Vagina (tissue), 2 donors: Measurements from ENCODE around the gene MESP2. TPM values are rescaled to one million over a fixed set of nuclear protein-coding genes. Genes with fewer than 3 reads are reported as not detected.
A peak's percentile ranks its signal among the peaks of the same experiment; 100 is the strongest.
"Not testable (repeated sequence)": the region's sequence is repeated elsewhere in the genome, so short reads cannot be mapped to it uniquely, and the experiment has no call there.

ENCODE experiments used
- DNase-seq, 2 donors: peaks; one replicate each; pipeline ENCODE4 v3.0.0-alpha.2; 2017; ENCODE audit errors: extremely low spot score in 2 of 2
- H3K27ac ChIP-seq: fragments of 200-600 bp; sonication (generic); one replicate; pipeline ENCODE4 v1.5.1; 2019
- H3K27me3 ChIP-seq: fragments of 200-600 bp; sonication (generic); one replicate; pipeline ENCODE4 v1.5.1; 2019
- H3K36me3 ChIP-seq, 2 donors: fragments of 200-600 bp; sonication (generic); one replicate each; pipeline ENCODE4 v1.5.1; 2017 to 2019
- H3K4me1 ChIP-seq: fragments of 200-600 bp; sonication (generic); one replicate; pipeline ENCODE4 v1.5.1; 2019
- H3K4me3 ChIP-seq, 2 donors: fragments of 200-600 bp; sonication (generic); 1 replicate in 1 of 2; 2 replicates in 1 of 2; pipeline ENCODE4 v1.5.1; 2016 to 2019
- H3K9me3 ChIP-seq: fragments of 200-600 bp; sonication (generic); one replicate; pipeline ENCODE4 v1.5.1; 2019
- CTCF ChIP-seq, 3 experiments: fragments of 450-650 bp in 2 of 3; fragments of 200-600 bp in 1 of 3; sonication (generic) in 1 of 3; IDR thresholded peaks; one replicate each; pipeline ENCODE4 v1.5.1; 2017 to 2019; ENCODE audit warnings: antibody characterized with exemption in 3 of 3, mild to moderate bottlenecking in 2 of 3, moderate library complexity in 2 of 3
- POLR2A ChIP-seq, 2 donors: fragments of 450-650 bp; IDR thresholded peaks; one replicate each; pipeline ENCODE4 v1.6.1; 2017; ENCODE audit warnings: antibody characterized with exemption in 2 of 2, mild to moderate bottlenecking in 2 of 2, moderate library complexity in 2 of 2
- POLR2AphosphoS5 ChIP-seq, 2 donors: sonication (generic); formaldehyde crosslinking; IDR thresholded peaks; one replicate each; pipeline ENCODE4 v1.9.0; 2017; ENCODE audit warnings: antibody characterized with exemption in 2 of 2, mild to moderate bottlenecking in 2 of 2, low read depth in 1 of 2; ENCODE audit not compliant: insufficient read depth in 1 of 2
- intact Hi-C: fragments of 100-400 bp; cut with DNase I; formaldehyde crosslinking; loops from one replicate; pipeline ENCODE4 v1.15.1; 2023
- total RNA-seq: library from RNA; depleted of rRNA; stranded (reverse); fragments of >200 nt; gene quantifications from one replicate; pipeline ENCODE4 v1.2.3, GENCODE V29; 2016

The MESP2 gene
- total RNA-seq, 1 donor from 2014 or later, result not detected

- peaks cover 31% of the 10 kb centered on the region for H3K4me1 ChIP-seq
- DNase-seq, result peak in 1 of 2 donors; percentile 80
- intact Hi-C loops, result no loop called here
- no peaks in the 10 kb centered on the region for H3K36me3 ChIP-seq
- no peaks in the 10 kb centered on the region for H3K9me3 ChIP-seq
- no peak overlapping the region for H3K27ac ChIP-seq
- no peak overlapping the region for H3K4me3 ChIP-seq
- H3K27me3 ChIP-seq, result no peaks in the 10 kb centered on the region
- TF ChIP-seq CTCF (IDR thresholded peaks at IDR 0.05) (no peak), POLR2AphosphoS5 (IDR thresholded peaks at IDR 0.05; ENCODE audit: insufficient read depth in 1 of 2, low read depth in 1 of 2) (no peak), POLR2A (IDR thresholded peaks at IDR 0.05) (no peak)
Measured at GRCh38 chr15:89777782-89778380, 1.7 kb downstream of the MESP2 start.

DNA sequence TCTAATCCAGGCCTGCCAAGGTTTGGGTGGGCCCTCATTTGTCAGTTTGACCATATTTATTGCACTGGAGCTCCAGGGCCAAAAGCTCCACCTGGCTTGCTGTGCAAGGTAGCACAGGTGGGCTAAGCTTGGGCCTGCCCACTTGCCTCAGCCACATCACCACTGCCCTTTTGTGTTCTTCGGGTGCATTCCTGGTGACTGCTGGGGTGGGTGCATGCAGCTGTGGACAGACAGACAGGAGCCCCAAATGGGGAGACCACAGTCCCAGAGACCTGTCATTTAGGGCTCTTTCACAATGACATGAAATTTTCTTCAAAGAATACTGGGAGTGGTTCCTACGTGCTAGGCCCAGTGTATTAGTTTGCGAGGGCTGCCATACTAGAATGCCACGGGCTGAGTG, 2.7 kb downstream of the MESP2 start:
- intact Hi-C loops, result no loop called here
- peak in 1 of 2 donors; percentile 83 for DNase-seq
- Histone ChIP-seq H3K4me1 (peaks cover 40% of the 10 kb centered on the region), H3K27me3 (no peaks in the 10 kb centered on the region), H3K36me3 (no peaks in the 10 kb centered on the region), H3K27ac (peak overlapping the region; percentile 20), H3K9me3 (no peaks in the 10 kb centered on the region), H3K4me3 (no peak overlapping the region)
- TF ChIP-seq POLR2A (IDR thresholded peaks at IDR 0.05) (no peak), CTCF (IDR thresholded peaks at IDR 0.05) (no peak), POLR2AphosphoS5 (IDR thresholded peaks at IDR 0.05; ENCODE audit: insufficient read depth in 1 of 2, low read depth in 1 of 2) (no peak)

DNA sequence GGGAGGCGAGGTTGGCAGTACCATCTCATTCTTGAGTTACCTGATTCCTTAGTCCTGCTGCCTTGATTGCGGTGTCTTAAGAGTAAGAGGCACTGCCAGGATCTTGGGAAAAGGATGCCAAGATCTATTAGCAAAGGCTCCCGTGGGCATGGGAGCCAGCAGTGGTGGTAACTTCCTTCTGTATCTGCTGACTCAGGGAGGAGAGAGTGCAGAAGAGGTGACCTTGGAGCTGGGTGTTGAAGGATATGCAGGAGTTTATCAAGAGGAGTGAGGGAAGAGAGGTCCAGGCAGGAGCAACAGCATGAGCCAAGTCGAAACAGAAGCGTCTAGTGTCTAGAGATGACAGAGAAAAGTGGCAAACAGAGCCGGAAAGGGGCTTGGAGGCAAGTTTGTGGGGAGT, 4.5 kb downstream of the MESP2 start:
- Histone ChIP-seq H3K4me1 (peaks cover 47% of the 10 kb centered on the region), H3K27me3 (no peaks in the 10 kb centered on the region), H3K9me3 (no peaks in the 10 kb centered on the region), H3K36me3 (no peaks in the 10 kb centered on the region), H3K4me3 (no peak overlapping the region), H3K27ac (peak overlapping the region; percentile 53)
- TF ChIP-seq POLR2AphosphoS5 (IDR thresholded peaks at IDR 0.05; ENCODE audit: insufficient read depth in 1 of 2, low read depth in 1 of 2) (no peak), POLR2A (IDR thresholded peaks at IDR 0.05) (no peak), CTCF (IDR thresholded peaks at IDR 0.05) (no peak)
- DNase-seq, result no peak
- intact Hi-C loops, result no loop called here

- TF ChIP-seq POLR2AphosphoS5 (IDR thresholded peaks at IDR 0.05; ENCODE audit: insufficient read depth in 1 of 2, low read depth in 1 of 2), result no peak
- TF ChIP-seq POLR2A (IDR thresholded peaks at IDR 0.05), result no peak
- TF ChIP-seq CTCF (IDR thresholded peaks at IDR 0.05), result no peak
Measured at GRCh38 chr15:89781055-89781454, 4.9 kb downstream of the MESP2 start.

GRCh38 chr15:89781891-89782618, 5.9 kb downstream of the MESP2 start:
- TF ChIP-seq POLR2A (IDR thresholded peaks at IDR 0.05), result no peak
- no peak for TF ChIP-seq CTCF (IDR thresholded peaks at IDR 0.05)
- TF ChIP-seq POLR2AphosphoS5 (IDR thresholded peaks at IDR 0.05; ENCODE audit: insufficient read depth in 1 of 2, low read depth in 1 of 2), result no peak
- Histone ChIP-seq H3K27ac (no peak overlapping the region), H3K9me3 (no peaks in the 10 kb centered on the region), H3K36me3 (no peaks in the 10 kb centered on the region), H3K27me3 (no peaks in the 10 kb centered on the region), H3K4me3 (no peak overlapping the region), H3K4me1 (peaks cover 41% of the 10 kb centered on the region)
- intact Hi-C loops, result no loop called here
- no peak for DNase-seq

More at GRCh38 chr15:89781055-89781454, 4.9 kb downstream of the MESP2 start:
- intact Hi-C loops, result no loop called here
- H3K36me3 ChIP-seq, result no peaks in the 10 kb centered on the region
- no peak overlapping the region for H3K4me3 ChIP-seq
- H3K27ac ChIP-seq, result peak overlapping the region; percentile 31
- peaks cover 43% of the 10 kb centered on the region for H3K4me1 ChIP-seq
- H3K9me3 ChIP-seq, result no peaks in the 10 kb centered on the region
- H3K27me3 ChIP-seq, result no peaks in the 10 kb centered on the region
- no peak for DNase-seq

DNA sequence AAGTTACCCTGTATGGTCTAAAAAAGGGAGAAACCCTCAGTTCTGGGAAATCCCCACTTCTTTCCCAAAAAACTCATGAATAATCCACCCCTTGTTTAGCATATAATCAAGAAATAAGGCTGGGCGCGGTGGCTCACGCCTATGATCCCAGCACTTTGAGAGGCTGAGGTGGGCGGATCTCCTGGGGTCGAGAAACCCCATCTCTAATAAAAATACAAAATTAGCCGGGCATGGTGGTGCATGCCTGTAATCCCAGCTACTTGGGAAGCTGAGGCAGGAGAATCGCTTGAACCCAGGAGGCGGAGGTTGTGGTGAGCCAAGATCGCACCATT, 6.5 kb downstream of the MESP2 start:
- H3K4me3 ChIP-seq, DNase-seq, H3K36me3 ChIP-seq, intact Hi-C loops, H3K27me3 ChIP-seq, H3K27ac ChIP-seq, H3K9me3 ChIP-seq: not testable (repeated sequence)
- H3K4me1 ChIP-seq, result peaks cover 40% of the 10 kb centered on the region
